Globus pallidus (tissue), 1 donor: Measurements from ENCODE around the gene ZNF710.
A peak's percentile ranks its signal among the peaks of the same experiment; 100 is the strongest.
"Not testable (repeated sequence)": the region's sequence is repeated elsewhere in the genome, so short reads cannot be mapped to it uniquely, and the experiment has no call there.

Experiments used
- DNase-seq: peaks from one replicate; pipeline ENCODE4 v3.0.0-alpha.2; 2015; ENCODE audit warnings: low spot score

ZNF710 gene, protein sequence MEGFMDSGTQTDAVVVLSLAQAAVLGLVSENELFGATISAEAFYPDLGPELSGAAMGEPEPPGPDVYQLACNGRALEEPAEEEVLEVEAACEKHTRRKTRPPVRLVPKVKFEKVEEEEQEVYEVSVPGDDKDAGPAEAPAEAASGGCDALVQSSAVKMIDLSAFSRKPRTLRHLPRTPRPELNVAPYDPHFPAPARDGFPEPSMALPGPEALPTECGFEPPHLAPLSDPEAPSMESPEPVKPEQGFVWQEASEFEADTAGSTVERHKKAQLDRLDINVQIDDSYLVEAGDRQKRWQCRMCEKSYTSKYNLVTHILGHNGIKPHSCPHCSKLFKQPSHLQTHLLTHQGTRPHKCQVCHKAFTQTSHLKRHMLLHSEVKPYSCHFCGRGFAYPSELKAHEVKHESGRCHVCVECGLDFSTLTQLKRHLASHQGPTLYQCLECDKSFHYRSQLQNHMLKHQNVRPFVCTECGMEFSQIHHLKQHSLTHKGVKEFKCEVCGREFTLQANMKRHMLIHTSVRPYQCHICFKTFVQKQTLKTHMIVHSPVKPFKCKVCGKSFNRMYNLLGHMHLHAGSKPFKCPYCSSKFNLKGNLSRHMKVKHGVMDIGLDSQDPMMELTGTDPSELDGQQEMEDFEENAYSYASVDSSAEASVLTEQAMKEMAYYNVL

DNA sequence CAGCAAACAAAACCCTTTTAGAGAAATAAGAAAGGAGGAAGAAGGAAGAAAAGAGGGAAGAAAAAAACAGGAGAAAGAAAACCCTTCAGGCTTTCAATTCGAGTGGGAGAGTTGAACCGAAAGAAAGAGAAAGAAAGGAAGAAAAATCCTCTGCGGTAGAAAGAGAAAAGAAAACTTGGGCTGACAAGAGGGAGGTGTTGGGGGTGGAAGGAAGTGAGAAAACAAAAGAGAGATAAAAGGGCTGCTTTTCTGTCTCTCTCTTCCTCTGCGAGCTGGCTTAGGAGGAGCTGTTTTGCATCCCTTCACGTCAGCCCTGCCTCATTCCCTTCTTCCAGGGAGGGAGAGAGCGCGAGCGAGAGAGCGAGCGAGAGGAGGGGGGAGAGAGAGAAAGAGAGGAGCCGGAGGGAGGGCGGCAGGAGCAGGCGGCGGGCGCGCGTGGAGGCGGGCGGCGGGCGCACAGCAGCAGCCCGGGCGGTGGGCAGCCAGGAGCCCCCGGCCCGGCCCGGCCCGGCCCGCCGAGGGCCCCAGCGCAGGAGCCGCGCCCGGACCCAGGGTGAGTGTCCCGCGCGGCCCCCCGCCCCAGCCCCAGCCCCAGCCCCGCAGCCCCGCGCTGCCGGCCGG is at the start of gene ZNF710:
TSS of gene ZNF710 (plus strand) at position 263 of the 621 bp plus-strand sequence. CDS start 65,814 bp downstream, outside the sequence.
- peak; percentile 79 for DNase-seq

DNA sequence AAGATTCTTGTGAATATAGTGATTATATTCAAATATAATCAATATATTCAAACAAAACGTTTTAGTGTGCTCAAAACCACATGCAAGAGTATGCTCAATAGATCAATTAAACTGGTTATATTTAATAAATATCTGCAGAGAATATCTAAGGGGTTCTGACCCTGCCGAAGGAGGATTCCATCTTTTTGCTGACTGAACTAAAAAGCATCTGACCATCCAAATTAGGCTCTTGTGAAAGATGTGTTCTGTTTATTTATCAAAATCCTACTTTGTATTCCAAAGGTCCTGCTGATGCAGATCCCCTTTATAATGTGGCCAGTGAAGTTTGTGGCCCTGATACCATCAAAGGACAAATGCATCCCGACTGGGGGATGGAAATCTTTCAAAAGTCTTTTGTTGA is 46.6 kb upstream of the ZNF710 start:
- DNase-seq, result no peak

DNA sequence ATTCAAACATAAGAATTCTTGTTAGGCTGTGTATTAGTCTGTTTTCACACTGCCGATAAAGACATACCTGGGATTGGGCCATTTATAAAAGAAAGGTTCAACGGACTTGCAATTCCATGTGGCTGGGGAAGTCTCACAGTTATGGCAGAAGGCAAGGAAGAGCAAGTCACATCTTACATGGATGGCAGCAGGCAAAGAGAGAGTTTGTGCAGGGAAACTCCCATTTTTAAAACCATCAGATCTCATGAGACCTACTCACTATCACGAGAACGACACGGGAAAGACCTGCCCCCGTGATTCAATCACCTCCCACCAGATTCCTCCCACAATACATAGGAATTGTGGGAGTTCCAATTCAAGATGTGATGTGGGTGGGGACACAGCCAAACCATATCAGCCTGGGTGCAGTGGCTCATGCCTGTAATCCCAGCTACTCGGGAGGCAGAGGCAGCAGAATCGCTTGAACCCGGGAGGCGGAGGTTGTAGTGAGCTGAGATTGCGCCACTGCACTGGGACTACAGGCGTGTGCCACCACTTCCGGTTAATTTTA is 45.6 kb upstream of the ZNF710 start:
- not testable (repeated sequence) for DNase-seq

DNA sequence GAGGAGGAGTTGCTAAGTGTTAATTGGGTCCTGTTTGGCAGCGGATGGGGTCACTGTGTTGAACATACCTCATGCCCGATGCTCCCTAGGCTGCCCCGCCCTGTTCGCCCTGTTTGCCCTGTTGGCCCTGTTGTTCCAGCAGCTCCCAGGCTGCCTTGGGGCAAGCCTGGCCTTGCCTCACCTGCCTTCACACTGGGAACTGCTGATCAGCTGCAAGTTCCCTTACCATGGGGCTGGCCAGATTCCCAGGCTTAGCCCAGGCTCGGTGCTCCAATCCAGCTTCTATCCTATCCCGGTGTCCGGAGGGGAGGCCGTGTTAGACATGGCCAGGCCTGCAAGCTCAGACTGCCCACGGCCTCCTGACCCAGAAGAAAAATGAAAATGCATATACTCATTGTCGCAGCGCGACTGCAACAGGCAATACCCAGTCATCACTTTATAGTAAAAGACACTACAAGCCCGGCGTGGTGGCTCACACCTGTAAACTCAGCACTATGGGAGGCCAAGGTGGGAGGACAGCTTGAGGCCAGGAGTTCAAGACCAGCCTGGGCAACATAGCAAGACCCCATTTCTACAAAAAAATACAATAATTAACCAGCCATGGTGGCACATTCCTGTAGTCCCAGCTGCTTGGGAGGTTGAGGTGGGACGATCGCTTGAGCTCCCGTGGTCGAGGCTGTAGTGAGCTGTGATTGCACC is 42.9 kb upstream of the ZNF710 start:
- DNase-seq, result no peak

DNA sequence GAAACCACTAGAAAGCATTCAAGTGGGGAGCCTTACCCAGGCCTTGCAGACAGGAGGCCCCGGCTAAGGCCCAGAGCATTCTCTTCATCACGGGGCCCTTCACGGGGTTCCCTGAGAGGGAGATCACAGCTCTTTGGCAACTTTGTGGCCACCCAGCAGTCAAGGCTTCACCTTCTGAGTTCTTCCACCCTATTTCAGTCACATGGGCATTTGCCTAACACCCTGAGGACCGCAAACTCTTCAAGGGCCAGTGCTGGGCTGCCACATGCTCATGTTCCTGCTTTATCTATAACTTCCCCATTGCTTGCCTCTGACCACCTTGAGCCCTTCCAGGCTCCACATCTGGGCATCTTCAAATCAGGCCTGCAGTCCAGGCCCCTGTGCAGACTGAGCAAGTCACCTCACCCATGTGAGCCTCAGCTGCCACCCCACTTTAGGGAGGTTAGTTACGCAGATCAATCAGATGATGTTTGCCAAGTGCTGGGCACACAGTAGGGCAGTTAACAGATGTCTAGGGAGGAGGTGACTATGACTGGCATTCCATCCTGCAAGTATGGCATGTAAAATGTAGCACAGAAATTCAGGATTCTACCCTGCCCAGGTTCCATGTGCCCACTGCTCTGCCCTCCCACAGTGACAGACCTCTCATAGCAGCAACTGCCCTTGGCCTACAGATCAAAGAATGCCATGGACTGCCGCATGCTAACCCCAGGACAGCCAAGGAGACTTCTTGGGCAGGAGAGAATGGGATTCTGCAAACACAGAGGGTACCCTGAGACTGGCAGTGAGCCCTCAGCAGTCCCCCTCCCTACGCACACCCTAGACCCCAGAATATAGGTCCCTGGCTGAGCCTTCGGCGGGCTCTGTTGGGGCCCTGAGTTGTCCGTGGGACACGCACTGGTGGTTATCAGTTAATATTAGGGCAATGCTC is 37.6 kb upstream of the ZNF710 start:
- peak; percentile 43 for DNase-seq

DNA sequence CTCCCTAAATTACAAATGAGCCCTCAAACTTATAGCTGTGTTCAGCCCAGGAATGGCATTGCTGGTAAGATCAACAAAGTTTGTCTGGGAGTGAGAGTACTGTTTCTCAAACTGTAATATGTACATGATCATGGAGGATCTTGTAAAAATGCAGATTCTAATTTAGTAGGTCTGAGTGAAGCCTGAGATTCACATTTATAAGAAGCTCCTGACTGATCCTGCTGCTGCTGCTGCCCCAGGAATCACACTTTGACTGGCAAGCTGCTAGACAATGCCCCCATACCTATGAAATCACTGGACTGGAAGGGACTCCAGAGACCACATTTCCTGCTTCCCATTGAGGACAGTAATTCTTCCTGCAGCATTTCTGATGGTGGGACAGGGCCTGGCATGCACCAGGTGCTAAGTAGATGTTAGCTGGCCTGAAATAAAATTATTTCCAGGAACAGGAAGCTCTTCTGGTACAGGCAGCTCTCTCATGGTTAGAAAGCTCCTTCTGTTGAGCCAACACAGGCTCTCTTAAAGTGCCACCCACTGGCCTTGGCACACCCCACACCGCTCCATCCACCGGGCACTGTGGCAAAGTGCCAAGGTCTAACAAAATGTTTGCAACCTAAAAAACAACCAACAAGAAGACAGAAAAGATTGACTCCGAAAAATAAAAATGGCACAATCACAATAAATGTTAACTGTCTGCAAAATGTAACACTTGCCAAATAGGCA is 36.7 kb upstream of the ZNF710 start:
- DNase-seq, result no peak

DNA sequence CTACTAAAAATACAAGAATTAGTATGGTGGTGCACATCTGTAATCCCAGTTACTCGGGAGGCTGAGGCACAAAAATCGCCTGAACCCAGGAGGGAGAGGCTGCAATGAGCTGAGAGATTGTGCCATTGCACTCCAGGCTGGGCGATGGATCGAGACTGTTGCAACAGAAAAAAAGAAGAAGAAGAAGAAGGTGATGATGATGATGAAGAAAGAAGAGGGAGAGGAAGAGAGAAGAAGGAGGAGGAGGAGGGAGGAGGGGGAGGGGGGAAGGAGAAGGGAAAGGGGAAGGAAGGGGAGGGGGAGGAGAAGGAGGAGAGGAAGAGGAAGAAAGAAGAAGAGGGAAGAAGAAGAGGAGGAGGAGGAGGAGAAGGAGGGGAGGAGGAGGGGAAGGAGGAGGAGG is 33.2 kb upstream of the ZNF710 start:
- DNase-seq, result no peak

DNA sequence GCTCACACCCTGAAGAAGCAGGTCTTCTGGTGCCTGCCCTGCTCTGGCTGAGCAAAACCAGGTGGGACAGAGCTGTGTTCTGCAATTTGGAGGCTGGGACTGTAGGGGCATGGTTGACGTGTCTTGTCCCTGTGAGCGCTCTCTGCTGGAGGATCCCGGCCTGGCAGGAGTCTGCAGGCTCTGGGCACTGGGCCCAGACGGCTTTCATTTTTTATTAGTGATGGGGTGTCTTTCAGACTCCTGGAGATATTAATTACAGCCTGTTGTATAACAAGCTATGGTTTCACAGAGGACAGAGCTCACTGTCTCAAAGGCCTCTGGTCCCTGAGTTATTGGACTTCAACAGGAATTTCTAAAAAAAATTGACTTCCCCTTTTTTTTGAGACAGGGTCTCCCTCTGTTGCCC is 29.5 kb upstream of the ZNF710 start:
- peak; percentile 63 for DNase-seq

DNA sequence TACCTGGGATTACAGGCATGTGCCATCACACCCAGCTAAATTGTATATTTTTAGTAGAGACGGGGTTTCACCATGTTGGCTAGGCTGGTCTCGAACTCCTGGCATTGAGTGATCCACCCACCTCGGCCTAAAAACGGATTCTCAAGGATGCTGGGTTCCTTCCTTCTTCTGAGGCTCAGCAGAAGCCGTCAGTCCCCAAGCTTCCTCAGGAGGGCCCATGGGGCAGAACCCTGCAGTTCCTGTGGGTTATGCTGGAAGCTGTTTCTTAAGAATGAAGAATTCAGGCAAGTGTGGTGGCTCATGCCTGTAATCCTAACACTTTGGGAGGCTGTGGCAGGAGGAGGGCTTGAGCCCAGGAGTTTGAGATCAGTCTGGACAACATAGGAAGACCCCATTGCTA is 29.0 kb upstream of the ZNF710 start:
- no peak for DNase-seq

DNA sequence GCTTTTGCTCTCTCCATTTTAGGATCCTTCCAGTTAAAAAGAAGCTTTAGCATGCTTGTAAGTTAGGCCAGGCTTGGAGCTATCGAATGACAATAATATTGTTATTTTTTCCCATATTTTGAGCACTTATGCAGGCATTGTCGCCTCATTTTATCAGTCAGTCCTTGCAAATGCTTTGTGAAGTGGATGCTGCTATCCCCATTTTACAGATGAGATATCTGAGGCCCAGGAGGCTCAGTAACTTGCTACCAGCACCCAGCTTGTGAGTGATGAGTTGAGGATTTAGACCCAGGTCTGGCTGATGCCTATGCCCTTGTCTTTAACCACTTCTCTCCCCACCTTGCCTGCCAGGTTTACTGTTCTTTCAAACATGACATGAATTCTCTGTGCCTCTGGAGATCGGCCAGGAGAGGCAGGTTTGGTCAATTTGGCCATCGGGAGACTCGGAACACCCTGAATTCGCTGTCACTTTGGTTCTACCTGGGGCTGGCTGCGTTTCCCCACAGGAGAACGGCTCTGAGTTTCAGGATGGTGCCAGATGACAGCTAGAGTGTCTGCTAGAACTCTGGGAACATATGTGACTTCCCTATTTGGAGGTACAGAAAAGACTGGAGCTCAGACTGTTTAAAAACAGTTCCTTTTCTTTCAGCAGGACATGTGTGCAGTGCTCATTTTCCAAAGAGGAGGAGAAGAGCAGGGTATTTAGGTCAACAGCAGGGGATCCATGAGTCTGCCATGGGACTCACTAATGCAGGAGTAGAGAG is 25.5 kb upstream of the ZNF710 start:
- no peak for DNase-seq

DNA sequence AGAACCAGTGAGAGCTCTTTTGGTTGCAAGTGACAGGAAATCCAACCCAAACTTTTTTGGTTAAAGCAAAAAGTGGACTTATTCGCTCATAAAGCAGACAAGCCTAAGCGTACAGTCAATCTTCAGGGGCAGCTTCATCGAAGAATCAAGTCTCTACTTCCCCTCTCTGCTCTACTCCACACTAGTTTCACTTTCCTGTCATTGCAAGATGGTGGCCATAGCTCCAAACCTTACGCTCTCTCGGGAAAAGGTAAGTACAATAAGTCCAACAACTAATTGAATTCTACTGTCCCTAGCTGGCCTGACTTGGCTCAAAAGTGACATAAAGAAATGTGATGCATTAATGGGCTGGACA is 24.9 kb upstream of the ZNF710 start:
- no peak for DNase-seq

DNA sequence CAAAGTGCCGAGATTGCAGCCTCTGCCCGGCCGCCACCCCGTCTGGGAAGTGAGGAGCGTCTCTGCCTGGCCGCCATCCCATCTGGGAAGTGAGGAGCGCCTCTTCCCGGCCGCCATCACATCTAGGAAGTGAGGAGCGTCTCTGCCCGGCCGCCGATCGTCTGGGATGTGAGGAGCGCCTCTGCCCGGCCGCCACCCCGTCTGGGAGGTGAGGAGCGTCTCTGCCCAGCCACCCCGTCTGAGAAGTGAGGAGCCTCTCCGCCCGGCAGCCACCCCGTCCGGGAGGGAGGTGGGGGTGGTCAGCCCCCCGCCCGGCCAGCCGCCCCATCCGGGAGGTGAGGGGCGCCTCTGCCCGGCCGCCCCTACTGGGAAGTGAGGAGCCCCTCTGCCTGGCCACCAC is 23.3 kb upstream of the ZNF710 start:
- not testable (repeated sequence) for DNase-seq

DNA sequence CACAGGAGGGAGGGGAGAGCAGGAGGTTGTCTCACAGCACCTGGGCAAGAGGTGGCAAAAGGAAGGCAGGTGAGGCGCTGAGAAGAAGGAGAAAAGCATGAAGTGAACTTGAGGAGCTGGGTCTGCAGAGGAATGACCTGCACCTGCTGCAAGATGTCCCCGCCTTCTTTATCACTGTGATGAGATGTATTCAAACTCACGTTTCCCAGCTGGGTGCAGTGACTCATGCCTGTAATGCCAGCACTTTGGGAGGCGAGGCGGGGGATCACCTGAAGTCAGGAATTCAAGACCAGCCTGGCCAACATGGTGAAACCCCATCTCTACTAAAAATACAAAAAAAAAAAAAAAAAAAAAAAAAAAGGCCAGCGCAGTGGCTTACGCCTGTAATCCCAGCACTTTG is 22.2 kb upstream of the ZNF710 start:
- no peak for DNase-seq

DNA sequence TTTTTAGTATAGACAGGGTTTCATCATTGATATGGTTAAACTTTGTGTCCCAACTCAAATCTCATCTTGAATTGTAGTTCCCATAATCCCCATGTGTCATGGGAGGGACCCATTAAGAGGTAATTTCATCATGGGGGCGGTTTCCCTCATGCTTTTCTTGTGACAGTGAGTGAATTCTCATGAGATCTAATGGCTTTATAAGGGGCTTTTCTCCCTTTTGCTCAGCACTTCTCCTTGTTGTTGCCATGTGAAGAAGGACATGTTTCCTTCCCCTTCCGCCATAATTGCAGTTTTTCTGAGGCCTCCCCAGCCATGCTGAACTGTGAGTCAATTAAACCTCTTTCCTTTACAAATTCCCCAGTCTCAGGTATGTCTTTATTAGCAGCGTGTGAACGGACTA is 20.2 kb upstream of the ZNF710 start:
- DNase-seq, result no peak

DNA sequence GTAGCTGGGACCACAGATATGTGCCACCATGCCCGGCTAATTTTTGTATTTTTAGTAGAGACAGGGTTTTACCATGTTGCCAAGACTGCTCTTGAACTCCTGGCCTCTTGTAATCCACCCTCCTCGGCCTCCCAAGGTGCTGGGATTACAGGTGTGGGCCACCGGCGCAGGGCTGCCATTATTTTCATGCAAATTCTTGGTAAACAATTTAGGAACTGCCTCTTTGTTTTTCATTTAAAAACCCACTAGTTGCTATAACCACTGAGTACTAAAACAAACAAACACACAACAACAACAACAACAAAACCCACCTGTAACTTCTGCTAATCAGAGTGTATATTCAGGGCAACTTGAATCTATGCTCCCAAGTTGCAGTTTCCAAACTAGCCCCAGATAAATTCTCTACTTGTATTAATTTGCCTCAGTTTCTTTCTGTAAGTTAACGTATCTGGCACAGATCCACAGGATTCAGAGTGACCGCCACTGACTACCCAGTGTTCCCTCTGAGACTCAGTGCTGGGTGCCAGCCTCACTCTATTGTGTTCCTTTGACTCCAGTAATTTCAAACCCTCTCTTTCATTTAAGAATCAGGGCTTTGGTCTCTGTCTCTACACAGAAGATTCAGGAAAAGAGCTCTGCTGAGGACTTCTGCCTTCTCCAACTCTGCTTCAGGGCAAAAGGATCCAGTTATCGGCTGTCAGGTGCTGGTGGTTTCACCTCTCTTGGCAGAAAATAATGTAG is 18.6 kb upstream of the ZNF710 start:
- no peak for DNase-seq

DNA sequence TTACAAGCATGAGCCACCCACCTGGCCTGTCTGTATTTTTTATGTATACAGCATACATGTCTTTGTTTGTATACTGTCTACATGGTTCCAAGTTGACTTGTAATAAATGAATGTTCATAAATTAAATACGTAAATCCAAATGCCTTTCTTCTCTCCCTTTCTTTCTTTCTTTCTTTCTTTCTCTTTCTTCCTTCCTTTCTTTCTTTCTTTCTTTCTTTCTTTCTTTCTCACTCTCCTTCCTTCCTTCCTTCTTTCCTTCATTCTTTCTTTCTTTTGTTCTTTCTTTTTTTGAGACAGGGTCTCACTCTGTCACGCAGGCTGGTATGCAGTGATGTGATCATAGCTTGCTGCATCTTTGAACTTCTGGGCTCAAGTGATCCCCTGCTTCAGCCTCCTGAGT is 17.1 kb upstream of the ZNF710 start:
- no peak for DNase-seq

DNA sequence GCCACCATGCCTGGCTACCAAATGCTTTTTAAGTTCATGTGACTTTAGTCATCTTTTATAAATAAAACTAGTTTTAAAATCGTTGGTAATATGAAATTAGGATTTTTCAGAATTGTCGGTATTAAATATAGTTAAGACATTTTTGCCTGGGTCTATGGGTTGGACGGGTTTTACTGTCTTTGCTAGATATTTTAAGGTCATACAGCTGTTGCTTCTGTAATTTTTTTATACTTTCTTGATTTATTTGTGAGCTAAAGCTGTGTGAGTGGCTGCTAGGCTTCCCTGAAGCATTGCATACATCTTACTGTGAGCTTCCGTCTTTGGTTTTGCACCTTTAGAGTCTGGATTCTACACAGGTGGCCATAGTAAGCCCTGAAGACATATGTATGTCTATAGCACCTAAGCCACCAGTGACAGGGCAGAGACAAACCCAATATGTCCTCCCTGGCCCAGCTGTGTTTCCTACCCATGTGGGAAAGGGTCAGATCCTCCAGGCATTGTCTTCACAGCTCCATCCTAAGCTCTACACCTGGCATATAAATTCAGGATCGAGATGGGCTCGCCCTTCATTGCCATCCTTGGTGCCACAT is 16.6 kb upstream of the ZNF710 start:
- no peak for DNase-seq

DNA sequence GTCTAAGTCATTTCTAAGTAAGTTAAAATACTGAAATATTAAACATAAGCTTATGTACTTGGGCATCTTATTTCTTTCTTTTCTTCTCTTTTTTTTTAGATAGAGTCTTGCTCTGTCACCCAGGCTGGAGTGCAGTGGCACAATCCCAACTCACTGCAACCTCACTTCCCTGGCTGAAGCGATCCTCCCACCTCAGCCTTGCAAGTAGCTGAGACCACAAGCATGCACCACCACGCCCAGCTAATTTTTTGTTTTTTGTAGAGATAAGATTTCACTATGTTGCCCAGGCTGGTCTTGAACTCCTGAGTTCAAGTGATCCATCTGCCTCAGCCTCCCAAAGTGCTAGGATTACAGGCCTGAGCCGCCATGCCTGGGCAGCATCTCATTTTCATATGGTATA is 16.0 kb upstream of the ZNF710 start:
- no peak for DNase-seq

DNA sequence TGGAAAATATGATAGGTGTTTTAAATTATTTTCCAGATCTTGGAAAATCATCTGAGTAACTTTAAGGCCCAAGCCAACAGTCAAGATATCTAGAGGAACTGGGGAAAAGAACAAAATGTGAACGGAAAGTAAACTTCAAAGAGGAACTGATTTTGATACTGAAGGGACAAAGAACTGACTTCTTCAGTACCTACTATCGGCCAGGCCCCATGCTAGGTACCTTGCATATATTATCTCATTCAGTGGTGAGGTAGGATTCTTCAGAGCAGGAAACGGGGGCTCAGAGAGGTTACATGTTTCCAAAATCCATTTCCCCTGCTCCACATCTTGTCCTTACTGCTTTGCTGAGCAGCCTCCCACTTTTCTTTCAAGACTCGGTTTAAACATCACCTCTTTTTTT is 9.8 kb upstream of the ZNF710 start:
- no peak for DNase-seq
